GM03348 (cell line): ENCODE results near the gene GIT2.
"Not testable (repeated sequence)": the region's sequence is repeated elsewhere in the genome, so short reads cannot be mapped to it uniquely, and the experiment has no call there.

Experiments
- DNase-seq: peaks from one replicate; pipeline ENCODE4 v3.0.0; 2012; ENCODE audit warnings: low spot score

The GIT2 gene

GRCh38 chr12:109944561-109945359 is 51.4 kb downstream of the GIT2 start:
- no peak for DNase-seq

GRCh38 chr12:109943811-109944210 is 52.4 kb downstream of the GIT2 start:
- no peak for DNase-seq

- DNase-seq = no peak
These were observed 55.7 kb downstream of the GIT2 start for GRCh38 chr12:109940339-109940923.

- no peak for DNase-seq
These were observed 56.7 kb downstream of the GIT2 start for GRCh38 chr12:109939504-109939903.

GRCh38 chr12:109938947-109939346 is 57.2 kb downstream of the GIT2 start:
- DNase-seq = no peak

GRCh38 chr12:109937371-109937770 is 58.8 kb downstream of the GIT2 start:
- no peak for DNase-seq

- DNase-seq = no peak
These were observed 62.1 kb downstream of the GIT2 start for GRCh38 chr12:109934026-109934425.

- no peak for DNase-seq
These were observed 63.2 kb downstream of the GIT2 start for GRCh38 chr12:109932878-109933503.

- no peak for DNase-seq
These were observed 65.0 kb downstream of the GIT2 start for GRCh38 chr12:109931143-109931542.

GRCh38 chr12:109930028-109930800 is 66.0 kb downstream of the GIT2 start:
- DNase-seq = no peak

- not testable (repeated sequence) for DNase-seq
These were observed 66.8 kb downstream of the GIT2 start for GRCh38 chr12:109929326-109929725.

- DNase-seq = no peak
These were observed 68.0 kb downstream of the GIT2 start for GRCh38 chr12:109928058-109928656.

GRCh38 chr12:109927622-109928021 is 68.5 kb downstream of the GIT2 start:
- DNase-seq = peak; percentile 87

- DNase-seq = no peak
These were observed 69.5 kb downstream of the GIT2 start for GRCh38 chr12:109926488-109927210.

- no peak for DNase-seq
These were observed 70.2 kb downstream of the GIT2 start for GRCh38 chr12:109926016-109926415.

GRCh38 chr12:109925185-109925840 is 70.9 kb downstream of the GIT2 start:
- DNase-seq = no peak

- no peak for DNase-seq
These were observed 72.5 kb downstream of the GIT2 start for GRCh38 chr12:109923481-109924245.

GRCh38 chr12:109923038-109923437 is 73.1 kb downstream of the GIT2 start:
- no peak for DNase-seq

GRCh38 chr12:109921982-109922381 is 74.2 kb downstream of the GIT2 start:
- DNase-seq = no peak

GRCh38 chr12:109920261-109920780 is 75.8 kb downstream of the GIT2 start:
- DNase-seq = peak; percentile 19
